Body of pancreas (tissue), 4 donors: Measurements from ENCODE around the gene IPO11. TPM values are rescaled to one million over a fixed set of nuclear protein-coding genes. Genes with fewer than 3 reads are reported as not detected.

ENCODE experiments used
- ATAC-seq: fragments of 150-250 bp; one replicate; pipeline ENCODE4 v1.9.1; 2016
- DNase-seq, 4 donors: peaks; one replicate each; pipeline ENCODE4 v3.0.0-alpha.2; 2019
- H3K27ac ChIP-seq, 4 donors: fragments of 200-600 bp; sonication (generic); 1 replicate in 3 of 4; 2 replicates in 1 of 4; pipeline versions ENCODE4 v1.5.1 to v1.6.1; 2016 to 2019; ENCODE audit warnings: mild to moderate bottlenecking in 1 of 4, mixed read lengths in 1 of 4, moderate library complexity in 1 of 4
- H3K27me3 ChIP-seq, 2 donors: fragments of 200-600 bp; sonication (generic); one replicate each; pipeline ENCODE4 v1.6.0; 2016; ENCODE audit warnings: mild to moderate bottlenecking in 1 of 2
- H3K36me3 ChIP-seq, 2 donors: fragments of 200-600 bp; sonication (generic); replicated peaks in 1 of 2; 2 replicates each; pipeline ENCODE4 v1.5.1; 2016; ENCODE audit warnings: low read depth in 2 of 2; ENCODE audit not compliant: insufficient read depth in 1 of 2
- H3K4me1 ChIP-seq: fragments of 200-600 bp; sonication (generic); one replicate; pipeline ENCODE4 v1.6.0; 2016
- H3K4me3 ChIP-seq, 2 donors: fragments of 200-600 bp; sonication (generic); 1 replicate in 1 of 2; 2 replicates in 1 of 2; pipeline ENCODE4 v1.5.1; 2016 to 2019
- H3K9me3 ChIP-seq, 3 donors: fragments of 200-600 bp; sonication (generic); 1 replicate in 2 of 3; 2 replicates in 1 of 3; pipeline ENCODE4 v1.5.1; 2016
- POLR2A ChIP-seq, 3 donors: fragments of 450-650 bp; IDR thresholded peaks; one replicate each; pipeline ENCODE4 v1.6.1; 2016; ENCODE audit warnings: antibody characterized with exemption in 3 of 3, mild to moderate bottlenecking in 2 of 3
- WGBS, 2 donors: methylation state at CpG; one replicate each; pipeline ENCODE4 v1.1.5; 2017; 5-methylcytosine and 5-hydroxymethylcytosine counted together
- intact Hi-C: fragments of 100-400 bp; cut with DNase I; formaldehyde crosslinking; loops from one replicate; pipeline ENCODE4 v1.15.1; 2023
- total RNA-seq, 2 donors: library from RNA; depleted of rRNA; stranded (reverse); fragments of >200 nt; gene quantifications; one replicate each; pipeline ENCODE4 v1.1.0, GENCODE V29; 2016
- TF ChIP-seq, protein P1 (sequence below), 7 experiments: fragments of 450-650 bp in 4 of 7; fragments of 200-600 bp in 3 of 7; sonication (generic) in 3 of 7; IDR thresholded peaks; one replicate each; pipeline ENCODE4 v1.5.1; 2016 to 2019; ENCODE audit warnings: antibody characterized with exemption in 7 of 7

Gene IPO11
- total RNA-seq: 10 to 100 TPM; 10.9 to 13.2 TPM

DNA sequence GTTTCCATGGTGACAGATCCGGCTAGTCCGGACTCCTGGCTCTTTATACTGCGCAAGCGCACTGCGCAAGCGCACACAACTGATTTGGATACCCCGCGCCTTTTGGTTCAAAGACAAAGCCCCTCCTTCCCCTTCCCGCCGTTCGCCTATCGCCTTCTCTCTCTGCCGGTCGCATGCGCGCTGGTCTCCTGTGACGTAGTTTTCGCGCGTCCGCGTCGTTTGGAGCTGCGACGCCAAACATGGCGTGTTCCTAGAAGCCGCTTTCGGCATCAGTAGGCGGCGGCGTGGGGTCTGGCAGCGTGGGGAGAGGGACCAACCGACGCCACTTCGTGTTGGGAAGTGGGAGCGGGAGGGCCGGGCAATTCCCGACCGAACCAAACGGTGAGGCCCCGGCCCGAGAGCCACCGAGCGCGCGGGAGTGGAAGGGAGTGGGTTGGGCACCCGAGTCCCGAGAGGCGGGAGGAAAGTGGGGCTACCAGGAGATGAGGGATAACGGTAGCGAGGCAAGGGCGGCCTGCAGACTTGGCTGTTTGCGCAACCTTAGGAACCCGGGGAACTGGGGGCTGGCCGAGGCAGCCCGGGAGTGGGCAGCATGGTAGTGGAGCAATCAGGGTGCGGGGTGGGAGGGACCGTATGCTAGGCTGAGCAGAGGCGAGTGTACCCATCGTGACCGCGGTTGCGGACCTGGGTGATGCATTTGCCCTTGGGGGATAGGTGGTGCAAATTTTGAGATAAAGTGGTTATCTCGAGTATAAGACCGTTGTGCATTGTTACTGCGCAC is at the start of gene IPO11:
TSS of gene IPO11 (plus strand) at position 215 of the 781 bp plus-strand sequence. CDS start 24,517 bp downstream, outside the sequence.
- H3K4me1 ChIP-seq: peaks cover 13% of the 10 kb centered on the region
- H3K27me3 ChIP-seq: no peaks in the 10 kb centered on the region
- ATAC-seq (peak; percentile 100), DNase-seq (peak; percentile 98 to 99 (median 98))
- no peaks in the 10 kb centered on the region for H3K36me3 ChIP-seq
- WGBS, 2 donors: 0% methylated on average over 54 to 66 of the region's 66 CpGs
- peak within 1 kb of the TSS; percentile 96 to 100 for H3K4me3 ChIP-seq
- peak; percentile 25 to 86 (median 85) for TF ChIP-seq POLR2A (IDR thresholded peaks at IDR 0.05)
- TF ChIP-seq, protein P1, sequence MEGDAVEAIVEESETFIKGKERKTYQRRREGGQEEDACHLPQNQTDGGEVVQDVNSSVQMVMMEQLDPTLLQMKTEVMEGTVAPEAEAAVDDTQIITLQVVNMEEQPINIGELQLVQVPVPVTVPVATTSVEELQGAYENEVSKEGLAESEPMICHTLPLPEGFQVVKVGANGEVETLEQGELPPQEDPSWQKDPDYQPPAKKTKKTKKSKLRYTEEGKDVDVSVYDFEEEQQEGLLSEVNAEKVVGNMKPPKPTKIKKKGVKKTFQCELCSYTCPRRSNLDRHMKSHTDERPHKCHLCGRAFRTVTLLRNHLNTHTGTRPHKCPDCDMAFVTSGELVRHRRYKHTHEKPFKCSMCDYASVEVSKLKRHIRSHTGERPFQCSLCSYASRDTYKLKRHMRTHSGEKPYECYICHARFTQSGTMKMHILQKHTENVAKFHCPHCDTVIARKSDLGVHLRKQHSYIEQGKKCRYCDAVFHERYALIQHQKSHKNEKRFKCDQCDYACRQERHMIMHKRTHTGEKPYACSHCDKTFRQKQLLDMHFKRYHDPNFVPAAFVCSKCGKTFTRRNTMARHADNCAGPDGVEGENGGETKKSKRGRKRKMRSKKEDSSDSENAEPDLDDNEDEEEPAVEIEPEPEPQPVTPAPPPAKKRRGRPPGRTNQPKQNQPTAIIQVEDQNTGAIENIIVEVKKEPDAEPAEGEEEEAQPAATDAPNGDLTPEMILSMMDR (IDR thresholded peaks at IDR 0.05): peak in 1 of 7 experiments; percentile 26
- H3K27ac ChIP-seq: peak within 1 kb of the TSS in 3 of 4 donors; percentile 34 to 77 (median 77)
- intact Hi-C loops: no loop called here
- H3K9me3 ChIP-seq: no peaks in the 10 kb centered on the region

DNA sequence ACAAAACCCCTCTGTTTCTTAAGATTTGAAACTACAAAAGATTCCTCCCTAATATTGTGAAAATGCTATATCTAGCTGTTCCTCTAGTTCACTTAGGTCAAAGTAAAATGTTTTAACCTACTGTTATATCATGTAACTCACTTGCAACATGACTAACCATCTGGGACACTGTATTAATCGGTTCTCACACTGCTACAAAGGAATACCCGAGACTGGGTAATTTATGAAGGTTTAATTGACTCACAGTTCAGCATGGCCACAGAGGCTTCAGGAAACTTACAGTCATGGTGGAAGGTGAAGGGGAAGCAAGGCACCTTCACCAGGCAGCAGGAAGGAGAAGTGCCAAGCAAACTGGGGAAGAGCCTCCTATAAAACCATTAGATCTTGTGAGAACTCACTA is 43.5 kb upstream of the IPO11 start:
- Histone ChIP-seq H3K36me3 (peaks cover 0 to 5% of the 10 kb centered on the region in 2 donors), H3K4me1 (no peaks in the 10 kb centered on the region), H3K9me3 (no peaks in the 10 kb centered on the region), H3K27ac (no peak overlapping the region), H3K4me3 (no peak overlapping the region), H3K27me3 (no peaks in the 10 kb centered on the region)
- intact Hi-C loops: no loop called here
- DNase-seq (no peak), ATAC-seq (no peak)
- 90 to 100% methylated on average over 2 of the region's 2 CpGs for WGBS, 2 donors
- TF ChIP-seq POLR2A (IDR thresholded peaks at IDR 0.05): no peak
- TF ChIP-seq, protein P1 (IDR thresholded peaks at IDR 0.05): no peak

GRCh38 chr5:62371409-62371808 is 41.2 kb upstream of the IPO11 start:
- Histone ChIP-seq H3K27ac (no peak overlapping the region), H3K36me3 (peaks cover 0 to 5% of the 10 kb centered on the region in 2 donors), H3K27me3 (no peaks in the 10 kb centered on the region), H3K4me1 (no peaks in the 10 kb centered on the region), H3K4me3 (no peak overlapping the region), H3K9me3 (no peaks in the 10 kb centered on the region)
- DNase-seq: no peak
- no peak for TF ChIP-seq POLR2A (IDR thresholded peaks at IDR 0.05)
- TF ChIP-seq, protein P1 (IDR thresholded peaks at IDR 0.05): no peak
- intact Hi-C loops: no loop called here
- ATAC-seq: no peak

DNA sequence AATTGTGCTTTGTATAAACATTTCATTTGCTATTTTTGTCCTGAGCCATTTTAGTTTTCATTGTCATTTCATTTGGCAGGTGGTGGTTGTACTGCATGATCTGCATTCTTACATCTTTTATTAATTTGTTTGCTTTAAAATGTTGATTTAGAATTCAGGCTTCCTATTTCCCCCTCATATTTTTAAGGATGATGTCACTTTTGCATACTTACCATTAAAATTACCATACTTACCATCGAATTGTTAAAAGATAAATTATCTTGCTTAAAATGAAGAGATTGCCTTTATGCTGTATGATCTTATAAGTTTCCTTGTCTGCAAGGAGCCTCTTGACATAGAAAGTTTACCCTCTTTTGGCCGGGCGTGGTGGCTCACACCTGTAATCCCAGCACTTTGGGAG is 40.0 kb upstream of the IPO11 start:
- no peak overlapping the region for H3K4me3 ChIP-seq
- H3K27me3 ChIP-seq: no peaks in the 10 kb centered on the region
- H3K4me1 ChIP-seq: no peaks in the 10 kb centered on the region
- H3K27ac ChIP-seq: no peak overlapping the region
- no peak for TF ChIP-seq POLR2A (IDR thresholded peaks at IDR 0.05)
- TF ChIP-seq, protein P1 (IDR thresholded peaks at IDR 0.05): no peak
- no peak for ATAC-seq
- intact Hi-C loops: no loop called here
- H3K36me3 ChIP-seq: peaks cover 0 to 5% of the 10 kb centered on the region in 2 donors
- 97% methylated on average over 3 of the region's 3 CpGs for WGBS, 2 donors
- H3K9me3 ChIP-seq: no peaks in the 10 kb centered on the region
- DNase-seq: no peak

GRCh38 chr5:62373382-62373781 is 39.2 kb upstream of the IPO11 start:
- DNase-seq: no peak
- WGBS, 2 donors: 92 to 95% methylated on average over 3 of the region's 3 CpGs
- TF ChIP-seq POLR2A (IDR thresholded peaks at IDR 0.05): no peak
- TF ChIP-seq, protein P1 (IDR thresholded peaks at IDR 0.05): no peak
- no peaks in the 10 kb centered on the region for H3K4me1 ChIP-seq
- peaks cover 0 to 10% of the 10 kb centered on the region in 2 donors for H3K36me3 ChIP-seq
- no peak overlapping the region for H3K27ac ChIP-seq
- H3K9me3 ChIP-seq: no peaks in the 10 kb centered on the region
- no peak overlapping the region for H3K4me3 ChIP-seq
- intact Hi-C loops: no loop called here
- ATAC-seq: no peak
- no peaks in the 10 kb centered on the region for H3K27me3 ChIP-seq
